IPS-NIHi11 (cell line): ENCODE results near the gene SIK3.
A peak's percentile ranks its signal among the peaks of the same experiment; 100 is the strongest.

ENCODE experiments used
- DNase-seq: peaks from one replicate; pipeline ENCODE4 v3.0.0; 2012; ENCODE audit warnings: mixed read lengths, low spot score

Gene SIK3

DNA sequence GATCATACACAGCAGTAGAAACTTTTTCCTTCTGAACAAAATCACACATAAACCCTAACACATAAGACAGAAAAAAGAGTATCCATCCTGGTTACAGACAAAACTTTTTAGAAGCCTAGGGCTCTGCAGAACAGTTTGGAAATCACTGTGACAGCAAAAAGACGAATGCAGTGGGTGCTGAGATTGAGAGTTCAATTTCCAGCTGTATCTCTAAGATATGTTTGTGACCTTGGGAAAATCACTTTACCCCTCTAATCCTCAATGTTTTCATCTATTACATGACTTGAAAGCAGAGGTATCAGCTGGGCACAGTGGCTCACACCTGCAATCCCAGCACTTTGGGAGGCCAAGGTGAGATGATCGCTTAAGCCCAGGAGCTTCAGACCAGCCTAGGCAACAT, 128.5 kb downstream of the SIK3 start:
- no peak for DNase-seq

DNA sequence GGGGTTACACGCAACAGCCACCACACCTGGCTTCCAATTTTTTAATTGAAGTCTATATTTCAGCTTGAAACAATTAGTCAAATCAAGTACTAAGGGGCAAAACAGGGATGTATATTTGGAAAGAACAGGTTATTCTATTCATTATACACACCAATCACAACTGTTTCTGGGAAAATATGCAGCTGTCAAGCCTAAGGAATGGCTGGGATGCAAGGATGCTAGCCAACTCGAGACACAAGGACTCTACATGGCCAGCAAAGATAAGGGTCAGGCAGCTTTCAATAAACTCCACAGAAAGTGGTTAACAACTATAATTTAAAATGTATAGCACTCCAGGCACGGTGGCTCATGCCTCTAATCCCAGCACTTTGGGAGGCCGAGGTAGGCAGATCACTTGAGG, 134.0 kb downstream of the SIK3 start:
- no peak for DNase-seq

DNA sequence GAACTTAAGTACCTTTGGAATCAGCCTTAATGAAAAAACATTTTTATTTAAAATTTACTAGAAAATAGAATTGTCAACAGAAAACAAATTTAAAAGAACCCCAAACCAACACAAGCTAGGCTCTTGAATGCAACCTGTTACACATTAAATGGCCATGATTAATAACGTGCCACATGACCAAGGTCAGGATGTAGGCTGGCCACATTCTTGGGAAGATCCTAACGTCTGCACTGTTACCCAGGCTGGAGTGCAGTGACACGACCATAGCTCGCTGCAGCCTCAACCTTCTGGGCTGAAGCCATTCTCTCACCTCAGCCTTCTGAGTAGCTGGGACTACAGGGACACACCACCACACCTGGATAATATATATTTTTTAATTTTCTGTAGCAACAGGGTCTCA, 134.4 kb downstream of the SIK3 start:
- no peak for DNase-seq

DNA sequence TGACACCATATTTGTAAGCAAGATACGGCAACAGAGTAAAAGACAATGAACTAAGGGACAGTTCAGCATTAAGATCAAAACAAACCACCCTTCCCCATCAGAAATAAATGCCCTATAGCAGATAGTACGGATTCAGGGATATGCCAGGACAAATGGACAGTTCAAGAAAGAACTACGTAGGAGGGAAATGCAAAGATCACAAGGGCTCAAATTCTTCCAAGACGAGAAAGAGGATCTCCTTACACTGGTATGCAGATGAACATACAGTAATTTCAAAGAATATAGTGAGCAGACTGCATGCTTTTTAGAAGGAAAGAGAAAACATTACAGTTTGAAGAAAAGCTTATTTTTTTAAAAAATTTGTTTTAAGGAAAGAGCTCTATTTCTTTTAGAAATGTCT, 136.1 kb downstream of the SIK3 start:
- no peak for DNase-seq

DNA sequence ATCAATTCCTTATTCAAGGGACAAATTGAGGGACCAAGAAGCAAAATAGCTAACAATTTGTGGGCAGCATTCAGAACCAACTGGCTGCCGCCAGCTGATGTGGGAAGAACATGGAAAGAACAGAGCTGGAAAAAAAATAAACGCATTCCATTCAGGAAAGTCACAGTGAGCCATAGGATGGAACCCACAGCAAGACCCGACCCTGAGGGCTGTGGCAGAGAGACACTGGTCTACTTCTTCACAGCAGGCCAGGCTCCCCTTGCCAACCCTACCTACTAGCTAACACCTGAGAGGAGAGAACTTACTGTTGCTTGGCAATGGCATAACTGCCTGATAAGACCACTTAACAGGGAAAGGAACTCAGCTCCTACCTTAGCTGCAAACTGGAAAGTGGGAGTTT, 137.3 kb downstream of the SIK3 start:
- DNase-seq: peak; percentile 28

DNA sequence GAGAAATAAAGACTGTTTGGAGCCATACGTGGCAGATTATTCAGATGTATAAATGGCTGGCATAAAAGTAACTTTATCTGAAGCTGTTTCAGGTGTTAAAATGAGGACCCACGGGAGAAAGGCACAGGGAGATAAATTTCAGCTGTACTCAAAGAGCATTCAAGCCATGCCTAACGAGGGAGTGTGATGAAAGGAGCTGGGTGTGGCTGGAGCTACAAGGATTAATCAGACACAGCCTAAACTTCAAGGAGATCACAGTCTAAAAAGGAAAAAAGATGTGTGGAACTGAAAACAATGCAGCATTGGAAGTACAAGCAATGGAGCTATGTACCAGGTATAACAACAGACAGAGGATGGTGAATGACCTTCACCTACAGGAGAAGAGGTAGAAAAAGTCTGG, 140.0 kb downstream of the SIK3 start:
- no peak for DNase-seq

DNA sequence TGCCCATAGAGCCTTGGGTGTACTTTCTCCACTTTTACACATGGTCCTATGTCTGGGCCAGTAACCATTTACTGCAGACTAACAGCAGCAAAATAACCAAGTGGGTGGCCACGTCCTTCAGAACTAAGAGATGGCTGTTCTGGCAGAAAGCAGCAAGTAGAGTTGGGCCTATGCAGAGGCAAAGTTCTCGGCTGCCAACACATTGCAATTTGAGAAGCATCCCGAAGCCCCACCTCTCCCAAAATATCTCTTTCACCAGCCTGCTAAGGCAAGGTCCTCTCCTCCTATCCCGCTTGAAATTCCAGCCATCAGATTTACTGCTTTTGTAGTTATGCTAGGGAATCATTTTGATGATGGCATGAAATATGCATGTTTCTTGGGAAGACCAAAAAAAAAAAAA, 142.3 kb downstream of the SIK3 start:
- DNase-seq: peak; percentile 29

DNA sequence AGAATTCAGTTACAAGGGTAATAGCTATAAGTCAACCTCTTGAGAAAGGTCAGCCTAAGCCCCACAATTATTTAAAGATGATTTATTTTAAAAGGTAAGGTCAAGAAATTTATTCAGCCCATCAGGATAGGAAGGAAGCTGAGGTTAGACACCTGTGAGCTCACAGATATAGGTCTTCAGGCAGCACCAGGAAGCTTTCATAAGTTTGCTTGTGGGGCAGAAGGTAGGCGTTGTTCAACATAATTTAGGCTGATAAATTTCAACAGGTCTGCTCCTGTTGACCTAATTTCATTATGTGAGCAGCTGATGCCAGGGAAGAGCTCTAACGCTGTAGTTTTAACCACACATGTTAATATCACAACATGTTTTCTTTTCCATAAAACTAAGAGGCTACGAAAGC, 142.7 kb downstream of the SIK3 start:
- no peak for DNase-seq

DNA sequence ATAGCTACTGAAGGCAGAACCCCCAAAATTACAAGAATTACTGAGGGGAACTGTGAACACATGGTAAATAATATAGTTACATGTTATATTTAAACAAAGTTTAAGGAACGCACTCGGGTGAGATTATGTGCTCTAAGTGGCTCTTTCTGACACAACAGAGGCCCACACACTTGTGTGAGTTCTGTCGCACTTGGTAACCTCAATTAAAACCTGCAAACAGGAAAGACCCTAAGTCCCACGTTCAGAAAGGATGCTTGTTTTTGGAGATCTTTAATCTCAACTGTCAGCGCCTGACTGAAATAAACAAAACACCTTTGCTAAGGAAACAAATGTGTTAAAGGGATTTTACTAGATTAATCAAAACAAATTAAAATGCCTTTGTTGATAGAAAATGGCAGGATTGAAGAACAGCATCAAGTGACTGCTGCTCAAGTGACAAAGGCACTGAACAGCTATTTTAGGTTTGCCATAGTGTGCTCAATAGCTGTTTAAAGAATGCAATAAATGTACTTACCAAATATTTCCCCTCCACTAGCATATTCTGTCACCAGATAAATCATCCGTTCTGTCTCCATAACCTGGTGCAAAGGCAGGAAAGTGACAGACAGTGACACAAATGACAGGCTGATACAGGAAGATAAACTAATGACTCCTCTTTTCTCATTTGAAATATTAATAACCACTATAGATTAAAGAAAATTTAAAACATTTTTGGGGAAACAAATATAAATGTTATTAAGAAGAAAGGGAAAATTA, 144.5 kb downstream of the SIK3 start:
- no peak for DNase-seq

DNA sequence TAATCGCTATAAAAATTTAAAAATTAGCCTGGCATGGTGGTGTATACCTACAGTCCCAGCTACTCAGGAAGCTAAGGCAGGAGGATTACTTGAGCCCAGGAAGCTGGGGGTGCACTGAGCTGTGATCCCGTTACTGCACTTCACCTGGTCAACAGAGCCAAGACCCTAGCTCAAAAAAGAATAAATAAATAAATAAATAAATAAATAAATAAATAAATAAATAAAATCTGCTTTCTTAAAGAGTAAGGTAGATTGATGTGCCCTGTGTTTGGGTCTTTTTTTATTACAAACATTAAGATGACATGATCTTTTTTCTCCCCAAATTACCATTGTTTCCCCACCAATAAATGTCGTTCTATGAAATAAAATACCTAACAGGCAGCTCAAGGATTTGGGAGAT, 146.5 kb downstream of the SIK3 start:
- no peak for DNase-seq

DNA sequence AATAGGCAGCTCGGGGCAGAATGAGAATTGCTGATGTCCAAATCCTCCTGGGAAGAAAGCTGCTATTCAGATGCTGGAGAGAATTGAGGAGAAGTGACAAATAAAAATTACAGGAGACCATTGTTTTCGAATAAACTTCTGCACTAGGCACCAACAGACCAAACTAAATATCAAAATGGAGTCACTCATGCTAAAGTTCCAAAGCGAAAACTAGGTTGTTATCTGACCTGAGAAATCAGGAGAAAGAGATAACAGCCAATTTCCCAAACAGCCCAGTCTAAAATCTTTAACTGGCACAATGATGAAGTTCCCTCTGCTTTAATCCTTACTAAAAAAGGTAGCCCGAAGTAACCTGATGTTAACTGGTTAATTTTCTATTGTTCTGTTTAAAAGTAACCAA, 148.0 kb downstream of the SIK3 start:
- no peak for DNase-seq

DNA sequence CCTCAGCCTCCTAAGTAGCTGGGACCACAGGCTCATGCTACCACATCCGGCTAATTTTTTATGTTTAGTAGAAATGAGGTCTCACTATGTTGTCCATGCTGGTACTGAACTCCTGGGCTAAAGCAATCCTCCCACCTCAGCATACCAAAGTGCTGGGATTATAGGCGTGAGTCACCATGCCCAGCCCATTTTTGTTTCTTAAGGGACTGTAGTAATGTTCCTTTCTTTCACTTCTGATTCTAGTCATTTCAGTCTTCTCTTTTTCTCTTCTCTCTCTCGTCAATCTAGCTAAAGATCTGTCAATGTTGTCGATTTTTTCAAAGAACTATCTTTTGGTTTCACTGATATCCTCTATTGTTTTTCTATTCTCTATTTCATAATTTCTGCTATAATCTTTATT, 149.8 kb downstream of the SIK3 start:
- no peak for DNase-seq

DNA sequence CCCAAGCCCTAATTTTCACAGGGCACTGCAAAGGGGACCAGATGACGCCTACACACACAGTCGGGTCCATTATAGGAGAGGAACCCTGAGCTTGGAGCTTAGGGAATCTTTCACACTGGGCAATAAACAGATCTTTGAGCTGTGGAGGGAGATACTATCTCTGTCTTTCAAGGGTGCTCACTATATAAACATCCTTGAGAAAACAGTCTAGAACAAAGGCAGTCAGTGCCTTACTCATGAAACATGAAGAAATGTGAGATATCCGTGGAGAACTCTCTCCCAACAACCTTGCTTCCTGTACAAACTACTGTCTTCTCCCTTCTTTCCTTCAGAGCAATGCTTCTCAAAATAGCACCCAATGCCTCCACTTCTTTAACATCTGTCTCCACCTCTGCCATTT, 151.8 kb downstream of the SIK3 start:
- no peak for DNase-seq

DNA sequence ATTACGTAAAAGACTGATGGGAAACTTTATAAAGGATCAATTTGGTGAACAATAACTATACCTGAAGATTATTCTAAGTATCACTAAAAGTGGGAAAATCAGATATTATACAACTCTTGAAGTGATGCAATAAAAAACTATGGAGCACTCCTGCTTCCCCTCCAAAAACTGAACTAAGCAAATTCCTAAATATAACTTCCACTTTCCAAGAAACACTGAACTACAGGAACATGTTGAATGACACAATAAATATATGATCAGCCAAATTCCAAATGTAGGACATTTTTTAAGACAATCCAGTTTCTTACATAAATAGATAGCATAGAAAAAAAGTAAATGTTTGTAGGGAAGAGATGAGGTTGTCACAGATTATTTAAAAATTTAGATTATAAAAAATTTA, 158.7 kb downstream of the SIK3 start:
- no peak for DNase-seq

DNA sequence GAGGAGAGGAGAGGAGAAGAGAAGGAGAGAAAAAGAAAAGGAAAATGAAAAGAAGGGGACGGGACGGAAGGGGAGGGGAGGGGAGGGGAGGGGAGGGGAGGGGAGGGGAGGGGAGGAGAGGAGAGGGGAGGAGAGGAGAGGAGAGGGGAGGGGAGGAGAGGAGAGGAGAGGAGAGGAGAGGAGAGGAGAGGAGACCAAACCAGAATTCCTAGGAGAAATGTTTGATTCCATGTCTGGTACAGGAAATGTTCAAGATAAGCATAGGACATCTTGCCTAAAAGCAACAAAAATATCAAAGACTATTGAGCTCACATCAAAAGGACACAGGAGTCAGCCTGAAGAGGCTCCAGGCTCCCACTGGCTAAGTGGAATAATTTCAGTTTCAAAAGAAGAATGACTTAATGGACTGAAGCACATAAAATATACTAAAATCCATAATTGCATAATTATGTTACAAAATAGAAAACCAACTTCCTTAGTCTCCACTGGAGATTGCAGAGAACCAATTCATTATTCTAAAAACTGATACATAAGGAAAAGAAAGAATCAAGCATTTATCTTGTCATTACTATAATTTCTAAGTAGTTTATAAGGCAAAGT, 159.7 kb downstream of the SIK3 start:
- no peak for DNase-seq

DNA sequence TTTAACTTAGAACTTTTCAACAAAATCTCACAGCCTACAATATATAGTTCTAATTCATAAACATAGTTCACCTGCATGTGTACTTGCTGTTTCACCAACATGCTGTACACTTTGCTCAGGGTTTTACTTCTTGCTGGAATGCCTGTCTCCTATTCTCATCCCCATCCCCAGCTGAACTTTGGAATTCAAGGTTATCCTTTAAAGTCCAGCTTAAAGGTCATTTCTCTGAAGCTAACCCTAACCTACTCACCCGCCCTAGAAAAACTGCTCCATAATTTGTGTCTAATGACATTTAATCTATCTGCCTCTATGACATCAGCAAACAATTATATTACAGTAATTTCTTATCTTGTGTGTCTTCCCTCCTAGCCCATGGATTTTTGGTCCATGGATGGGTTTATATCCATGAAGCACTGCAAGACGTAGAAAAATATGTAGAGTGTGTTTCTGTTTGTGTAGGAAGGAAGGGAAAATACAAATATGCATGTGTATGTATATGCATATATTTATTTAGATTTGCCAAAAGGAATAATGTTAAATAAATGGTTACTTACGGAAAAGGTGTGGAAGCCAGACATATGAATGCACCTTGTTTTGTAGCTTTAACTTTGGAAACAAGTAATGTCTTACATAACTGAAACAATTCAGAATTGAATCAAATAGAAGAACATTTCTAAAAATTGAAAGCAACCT, 161.3 kb downstream of the SIK3 start:
- DNase-seq: no peak

DNA sequence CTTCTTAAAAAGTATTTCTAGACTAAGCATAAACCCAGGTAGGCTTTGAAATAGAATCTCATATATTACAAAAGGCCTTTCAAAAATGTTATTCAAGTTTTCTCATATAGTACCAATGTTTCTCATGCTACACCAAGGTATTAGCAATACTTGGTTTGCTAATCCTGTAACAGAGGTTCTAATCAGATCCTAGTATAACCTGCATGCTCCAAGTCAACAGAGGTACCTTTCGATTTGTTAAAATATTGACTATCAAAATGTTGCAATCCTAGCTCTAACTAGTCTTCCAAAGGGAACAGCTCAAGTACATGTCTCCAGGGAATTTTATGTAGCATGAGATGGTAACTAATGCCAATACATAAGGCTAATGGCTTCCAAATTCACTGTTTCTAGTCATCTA, 162.7 kb downstream of the SIK3 start:
- no peak for DNase-seq

DNA sequence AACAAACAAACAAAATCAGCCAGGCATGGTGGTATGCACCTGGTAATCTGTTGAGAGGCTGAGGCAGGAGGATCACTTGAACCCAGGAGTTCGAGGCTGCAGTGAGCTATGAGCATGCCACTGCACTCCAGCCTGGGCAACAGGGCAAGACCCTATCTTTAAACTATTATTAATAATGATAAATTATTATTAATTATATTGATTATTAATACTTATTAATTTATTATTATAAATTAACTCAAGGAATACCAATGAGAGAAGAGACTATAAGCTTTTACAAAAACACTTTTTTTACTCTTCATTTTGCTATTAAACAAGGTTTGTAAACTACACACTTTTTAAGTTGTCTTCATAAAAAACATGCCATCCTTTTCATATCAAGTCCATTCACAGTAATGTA, 163.1 kb downstream of the SIK3 start:
- no peak for DNase-seq

DNA sequence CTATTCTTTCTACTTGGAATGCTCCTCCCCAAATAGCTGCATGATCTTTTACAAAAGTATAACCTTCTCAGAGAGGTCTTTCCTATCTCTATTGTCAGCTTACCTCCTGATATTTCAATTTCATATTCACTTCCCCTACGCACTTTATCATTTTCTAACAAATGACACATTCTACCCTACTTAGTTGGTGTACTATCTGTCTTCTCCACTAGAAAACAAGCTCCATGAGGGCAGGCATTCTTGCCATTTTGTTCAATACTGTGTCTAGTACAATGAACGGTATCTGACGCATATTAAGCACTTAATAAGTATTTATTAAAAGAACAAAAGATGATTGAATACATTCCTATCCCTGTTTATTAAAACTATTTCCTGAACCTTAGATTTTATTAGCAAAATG, 164.3 kb downstream of the SIK3 start:
- DNase-seq: no peak

DNA sequence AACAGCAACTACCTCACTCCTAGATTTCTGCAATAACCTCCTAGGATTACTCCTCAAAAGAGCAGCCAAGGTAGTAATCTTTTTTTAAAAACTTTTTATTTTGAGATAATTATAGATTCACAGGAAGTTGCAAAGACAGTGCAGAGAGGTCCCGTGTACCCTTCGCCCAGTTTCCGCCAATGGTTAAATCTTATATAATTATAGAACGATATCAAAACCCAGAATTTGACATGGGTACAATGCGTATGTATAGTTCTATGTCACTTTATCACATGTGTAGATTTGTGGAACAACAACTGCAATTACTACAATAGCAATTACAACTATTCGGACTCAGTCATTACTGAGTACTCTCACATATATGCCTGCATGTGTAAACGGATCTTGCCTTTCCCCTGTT, 166.0 kb downstream of the SIK3 start:
- DNase-seq: no peak

DNA sequence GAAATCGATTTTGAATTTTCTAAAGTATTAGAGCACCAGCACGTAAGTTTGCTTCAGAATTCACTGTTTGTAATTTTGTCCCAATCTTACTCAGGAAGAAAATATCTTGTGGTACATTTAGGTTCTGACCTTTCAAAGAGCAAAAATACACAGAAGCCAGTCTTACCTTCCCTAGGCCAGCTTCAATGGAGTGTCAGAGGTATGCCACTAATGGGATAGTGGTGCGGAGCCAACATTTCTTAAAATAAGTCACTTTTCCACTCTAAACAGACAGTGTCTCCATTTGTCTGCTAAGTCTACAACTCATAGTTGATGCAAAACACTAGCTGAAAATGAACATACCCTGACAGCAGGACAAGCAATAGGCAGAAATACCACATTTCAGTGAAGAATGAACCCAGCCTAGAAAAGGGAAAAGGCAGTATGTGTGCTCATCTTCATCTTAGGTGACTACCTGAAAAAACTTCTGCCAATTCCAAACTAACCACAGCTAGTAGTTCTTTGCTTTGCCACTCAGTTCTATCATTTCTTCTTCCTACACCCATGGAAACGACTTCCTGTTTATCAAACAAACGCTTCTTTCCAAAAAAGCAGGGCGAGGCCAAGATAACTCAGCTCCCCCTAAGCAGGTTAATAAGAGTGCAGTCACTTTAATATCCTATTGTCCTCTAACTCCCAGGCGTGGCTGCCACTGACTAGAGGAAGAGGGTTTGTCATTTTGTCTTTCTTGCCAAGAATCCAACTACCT, 166.8 kb downstream of the SIK3 start:
- no peak for DNase-seq

DNA sequence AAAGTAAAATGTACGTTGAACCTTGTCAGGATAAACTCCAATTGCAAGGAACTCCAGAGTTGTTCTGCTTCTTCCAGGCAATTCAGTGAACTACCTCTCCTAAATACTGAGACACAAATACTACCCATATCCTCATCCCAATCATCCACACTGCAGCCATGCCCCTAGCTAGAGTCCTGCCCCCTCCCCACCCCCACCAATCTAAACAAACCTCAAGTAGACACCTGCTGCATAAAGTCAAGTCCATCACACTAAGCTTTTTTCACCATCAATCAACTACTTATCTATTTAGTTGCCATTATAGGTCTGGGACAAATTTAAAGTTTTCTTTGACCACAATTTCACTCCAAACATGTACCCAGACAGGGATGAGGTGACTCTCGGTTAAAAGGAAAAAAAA, 167.6 kb downstream of the SIK3 start:
- DNase-seq: no peak

DNA sequence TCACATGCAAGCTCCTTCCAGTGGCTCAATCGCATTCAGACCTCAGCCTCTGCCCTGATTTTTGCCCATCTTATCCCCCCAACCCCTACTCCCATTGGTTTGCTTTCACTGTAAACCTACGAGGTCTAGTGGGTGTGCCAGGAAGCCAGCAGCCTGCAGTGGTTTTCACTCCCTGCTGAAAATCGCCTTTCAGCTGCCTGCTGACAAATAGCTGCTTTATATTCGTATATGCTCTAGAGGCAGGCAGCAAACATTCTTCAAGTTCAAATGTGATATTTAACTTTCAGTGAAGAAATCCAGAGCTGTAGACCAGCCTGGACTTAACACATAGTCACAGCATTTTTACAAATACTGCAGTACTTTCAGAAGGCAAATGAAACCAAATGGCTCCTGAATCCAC, 168.1 kb downstream of the SIK3 start:
- DNase-seq: no peak
